GM12878 (cell line): ENCODE results near the gene ISG15. TPM values are rescaled to one million over a fixed set of nuclear protein-coding genes. Genes with fewer than 3 reads are reported as not detected.
A peak's percentile ranks its signal among the peaks of the same experiment; 100 is the strongest.

Experiments used
- ATAC-seq: fragments of 200-7000 bp; cut with Tn5 transposase; 3 replicates; pipeline ENCODE4 v1.9.1; 2020; ENCODE audit warnings: mild to moderate bottlenecking, moderate library complexity
- BruUV-seq: library from RNA; stranded (reverse); fragments of 400-500 nt; replicated peaks from 2 replicates; lab custom pipeline; 2021; lab: Mats Ljungman, UMichigan
- CTCF ChIA-PET: fragments of 300-600 bp; sonication (Branson Sonifier 250); formaldehyde crosslinking; extraction: SDS; loops from one replicate; lab custom pipeline; 2021; ENCODE audit warnings: inconsistent platforms; lab: Yijun Ruan, JAX
- POLR2A ChIA-PET: fragments of 350-600 bp; formaldehyde crosslinking; extraction: SDS; loops from one replicate; lab custom pipeline; 2021; ENCODE audit warnings: inconsistent platforms; lab: Charles Lee
- RAD21 ChIA-PET: fragments of 300-600 bp; sonication (Branson Sonifier 250); formaldehyde crosslinking; loops from one replicate; lab custom pipeline; 2023; ENCODE audit warnings: antibody characterized with exemption; ENCODE audit not compliant: unreplicated experiment; lab: Charles Lee
- SMC1A ChIA-PET: fragments of 300-600 bp; sonication (Branson Sonifier 250); formaldehyde crosslinking; loops from one replicate; lab custom pipeline; 2023; ENCODE audit not compliant: unreplicated experiment, uncharacterized antibody; lab: Charles Lee
- DNase-seq: peaks from one replicate; pipeline ENCODE4 v3.0.0-alpha.2; 2011; ENCODE audit warnings: low read depth, low spot score
- FAIRE-seq: peaks from 3 replicates; lab custom pipeline; 2011; peaks lifted over from hg19 to GRCh38; lab: Jason Lieb, UNC
- H2AFZ ChIP-seq: 2 replicates; pipeline ENCODE4 v1.6.0; 2011; ENCODE audit warnings: low read depth, low read length, control low read depth; ENCODE audit not compliant: control insufficient read depth
- H3K27ac ChIP-seq: 2 replicates; pipeline ENCODE4 v1.5.1; 2011; ENCODE audit warnings: control low read depth; ENCODE audit not compliant: control insufficient read depth, insufficient read depth
- H3K27me3 ChIP-seq, 2 experiments: replicated peaks in 1 of 2; 2 replicates each; pipeline versions ENCODE4 v1.6.0 to v1.6.1; 2011; ENCODE audit warnings: low read length in 1 of 2; ENCODE audit not compliant: control insufficient read depth in 2 of 2, insufficient read depth in 2 of 2
- H3K36me3 ChIP-seq, 2 experiments: 2 replicates each; pipeline ENCODE4 v1.5.1; 2011; ENCODE audit warnings: low read length in 1 of 2; ENCODE audit not compliant: control insufficient read depth in 2 of 2, insufficient read depth in 2 of 2
- H3K4me1 ChIP-seq: 2 replicates; pipeline ENCODE4 v1.6.1; 2011; ENCODE audit warnings: mild to moderate bottlenecking, low read length, moderate library complexity, mixed read lengths; ENCODE audit not compliant: control insufficient read depth, insufficient read depth
- H3K4me2 ChIP-seq: 2 replicates; pipeline ENCODE4 v1.6.0; 2011; ENCODE audit warnings: control low read depth; ENCODE audit not compliant: control insufficient read depth, insufficient read depth
- H3K4me3 ChIP-seq: fragments of 200-600 bp; sonication (generic); 2 replicates; pipeline ENCODE4 v1.5.1; 2016
- H3K79me2 ChIP-seq: 2 replicates; pipeline ENCODE4 v1.6.0; 2011; ENCODE audit warnings: low read length; ENCODE audit not compliant: control insufficient read depth, insufficient read depth
- H3K9ac ChIP-seq: 2 replicates; pipeline ENCODE4 v1.8.0; 2011; ENCODE audit warnings: low read length, control low read depth, mixed read lengths; ENCODE audit not compliant: control insufficient read depth, insufficient read depth
- H3K9me3 ChIP-seq: replicated peaks from 3 replicates; pipeline ENCODE4 v1.5.1; 2011; ENCODE audit warnings: mild to moderate bottlenecking, low read length; ENCODE audit not compliant: control insufficient read depth, insufficient read depth
- H4K20me1 ChIP-seq: 2 replicates; pipeline ENCODE4 v1.6.0; 2011; ENCODE audit not compliant: control insufficient read depth, insufficient read depth
- ATF7 ChIP-seq: fragments of 450-650 bp; IDR thresholded peaks from 2 replicates; pipeline ENCODE4 v1.6.1; 2016; ENCODE audit warnings: low read depth, mild to moderate bottlenecking
- BHLHE40 ChIP-seq, 2 experiments: fragments of 450-650 bp in 1 of 2; IDR thresholded peaks; 2 replicates each; pipeline ENCODE4 v1.6.1; 2011 to 2017; ENCODE audit warnings: low read depth in 2 of 2, borderline replicate concordance in 1 of 2, improper control_type of control experiment in 1 of 2, low read length in 1 of 2, mild to moderate bottlenecking in 1 of 2
- CHD4 ChIP-seq: fragments of 200-600 bp; sonication (generic); IDR thresholded peaks from 2 replicates; pipeline ENCODE4 v1.6.1; 2016; ENCODE audit warnings: mild to moderate bottlenecking
- GATAD2B ChIP-seq: fragments of 450-650 bp; conservative IDR thresholded peaks from 2 replicates; pipeline ENCODE4 v1.6.1; 2017; ENCODE audit warnings: low read depth, mild to moderate bottlenecking, moderate library complexity
- MEF2B ChIP-seq: fragments of 450-650 bp; IDR thresholded peaks from 2 replicates; pipeline ENCODE4 v1.6.1; 2018; ENCODE audit warnings: mild to moderate bottlenecking, moderate library complexity; ENCODE audit not compliant: partially characterized antibody, poor library complexity, severe bottlenecking
- MXI1 ChIP-seq: fragments of 150-350 bp; IDR thresholded peaks from 2 replicates; pipeline ENCODE4 v1.6.1; 2011; ENCODE audit warnings: low read depth, mild to moderate bottlenecking, inconsistent platforms, low read length, improper control_type of control experiment
- NFXL1 ChIP-seq: fragments of 450-650 bp; IDR thresholded peaks from 2 replicates; pipeline ENCODE4 v1.6.1; 2017; ENCODE audit warnings: antibody characterized with exemption, mild to moderate bottlenecking, borderline replicate concordance
- RBBP5 ChIP-seq: fragments of 200-600 bp; sonication (generic); conservative IDR thresholded peaks from 2 replicates; pipeline ENCODE4 v1.6.1; 2016
- RUNX3 ChIP-seq: IDR thresholded peaks from 2 replicates; pipeline ENCODE4 v1.6.1; 2012; ENCODE audit warnings: low read length, inconsistent platforms
- SUZ12 ChIP-seq: fragments of 200-600 bp; sonication (generic); IDR thresholded peaks from one replicate; pipeline ENCODE4 v1.6.1; 2018; ENCODE audit warnings: antibody characterized with exemption, mild to moderate bottlenecking; ENCODE audit not compliant: unreplicated experiment
- TAF1 ChIP-seq: IDR thresholded peaks from 2 replicates; pipeline ENCODE4 v1.6.1; 2011; ENCODE audit warnings: mild to moderate bottlenecking, low read depth, low read length, borderline replicate concordance
- TCF12 ChIP-seq: IDR thresholded peaks from 2 replicates; pipeline ENCODE4 v1.6.1; 2011; ENCODE audit warnings: low read depth, mild to moderate bottlenecking, low read length
- TCF3 ChIP-seq: IDR thresholded peaks from 2 replicates; pipeline ENCODE4 v1.6.1; 2012; ENCODE audit warnings: low read depth, mild to moderate bottlenecking, low read length, borderline replicate concordance; ENCODE audit not compliant: insufficient read depth
- YBX1 ChIP-seq: fragments of 450-650 bp; IDR thresholded peaks from 2 replicates; pipeline ENCODE4 v1.6.1; 2016; ENCODE audit warnings: antibody characterized with exemption
- ZNF217 ChIP-seq: fragments of 450-650 bp; IDR thresholded peaks from 2 replicates; pipeline ENCODE4 v1.6.1; 2017; ENCODE audit warnings: antibody characterized with exemption, mild to moderate bottlenecking
- ZNF384 ChIP-seq: IDR thresholded peaks from 2 replicates; pipeline ENCODE4 v1.6.1; 2012; ENCODE audit warnings: low read depth, mild to moderate bottlenecking, low read length, improper control_type of control experiment, borderline replicate concordance
- WGBS: methylation state at CpG from one replicate; pipeline ENCODE4 v1.1.6; 2016; ENCODE audit warnings: low lambda C conversion rate; ENCODE audit not compliant: insufficient replicate concordance, insufficient coverage; ENCODE audit errors: missing lambda C conversion rate; 5-methylcytosine and 5-hydroxymethylcytosine counted together
- in situ Hi-C: fragments of 300-500 bp; cut with MboI; formaldehyde crosslinking; loops from 9 replicates; pipeline ENCODE4 v1.14.3; 2018; ENCODE audit warnings: mixed read lengths
- intact Hi-C: fragments of 100-400 bp; cut with micrococcal nuclease; formaldehyde crosslinking; loops from one replicate; pipeline ENCODE4 v1.14.2; 2022; ENCODE audit not compliant: unreplicated experiment
- polyA plus RNA-seq, 11 experiments: library from polyadenylated mRNA; depleted of rRNA in 4 of 11; unstranded in 6 of 11; stranded (reverse) in 5 of 11; fragments of >200 nt; fragmentation: Nextera tagmentation in 4 of 11; fragmentation: Illumina TruSeq in 1 of 11; extraction: Ambion mirVana in 4 of 11; extraction: Trizol in 1 of 11; gene quantifications; 1 replicate in 1 of 11; 2 replicates in 10 of 11; pipeline versions ENCODE4 v1.2.1 to v1.2.3, GENCODE V29; 2011 to 2016; ENCODE audit warnings: inconsistent platforms in 2 of 11, missing spikeins in 2 of 11, low read depth in 1 of 11
- total RNA-seq, 4 experiments: library from RNA; depleted of rRNA in 3 of 4; stranded (reverse); fragments of >200 nt in 3 of 4; fragmentation: Illumina TruSeq in 1 of 4; extraction: Trizol in 1 of 4; gene quantifications; 2 replicates each; pipeline versions ENCODE4 v1.2.1 to v1.2.3, GENCODE V29; 2013 to 2021

ISG15 gene
- total and polyA plus RNA-seq, 10 of the 15 experiments (the other 5 are each of a cell fraction or from before 2014, with no cell fraction given), result 7.8 to 384 (median 274) TPM

DNA sequence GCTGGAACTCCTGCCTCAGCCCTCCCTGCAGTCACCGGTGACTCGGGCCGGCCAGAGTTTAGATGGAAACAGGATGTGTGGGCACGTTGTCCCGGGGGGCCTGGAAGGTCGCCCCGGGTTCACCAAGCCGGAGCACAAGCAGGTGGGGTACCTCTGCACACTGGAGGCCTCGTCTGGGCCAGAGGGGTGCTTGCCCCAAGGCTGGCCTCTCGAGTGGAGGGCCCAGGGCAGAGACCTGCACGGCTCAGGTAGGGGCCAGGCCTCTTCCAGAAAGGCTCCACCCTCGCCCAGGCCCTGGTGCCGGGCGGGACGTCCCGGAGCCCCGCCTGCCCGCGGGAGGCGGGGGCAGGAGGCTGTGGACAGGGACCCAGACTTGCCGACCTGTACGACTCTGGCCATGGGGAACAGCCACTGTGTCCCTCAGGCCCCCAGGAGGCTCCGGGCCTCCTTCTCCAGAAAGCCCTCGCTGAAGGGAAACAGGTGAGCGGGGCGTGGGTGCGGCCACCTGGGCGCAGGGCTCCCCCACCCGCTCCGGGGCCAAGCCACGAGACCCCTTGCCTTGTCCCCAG lies 47.1 kb upstream of the ISG15 start, which contains the start of gene PLEKHN1:
TSS of gene PLEKHN1 (plus strand) at position 348 of the 569 bp plus-strand sequence. CDS start at position 398, 50 bp downstream.
- in situ Hi-C loops, result no loop called here

DNA sequence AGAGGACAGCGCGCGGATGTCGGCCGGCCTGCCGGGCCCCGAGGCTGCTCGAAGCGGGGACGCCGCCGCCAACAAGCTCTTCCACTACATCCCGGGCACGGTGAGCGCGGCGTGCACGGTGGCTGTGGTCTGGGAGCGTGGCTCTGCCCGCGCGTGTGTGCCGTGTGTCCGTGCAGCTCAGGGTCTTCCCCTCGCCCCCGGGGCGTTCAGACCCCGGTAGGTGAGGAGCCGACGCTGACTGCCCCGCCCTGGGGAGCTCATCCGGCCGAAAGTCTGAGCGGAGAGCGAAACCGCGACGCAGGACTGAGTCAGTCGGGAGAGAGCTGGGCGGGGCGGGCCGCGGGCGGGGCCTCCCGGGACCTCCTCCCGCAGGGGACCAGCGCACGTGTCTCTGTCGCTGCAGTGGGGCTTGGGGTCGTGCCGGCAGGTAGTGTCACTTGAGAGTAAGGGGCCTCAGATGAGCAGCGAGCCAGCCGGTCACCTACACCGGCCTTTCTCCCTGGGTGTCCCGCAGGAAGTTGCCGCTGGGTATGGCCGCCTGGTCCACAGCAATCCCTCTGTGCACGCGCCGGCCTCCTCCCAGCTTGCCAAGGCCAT lies 46.5 kb upstream of the ISG15 start:
- peak overlapping the region; percentile 97 for H3K4me2 ChIP-seq
- WGBS, result under 1% methylated on average over 51 of the region's 60 CpGs
- DNase-seq (no peak), ATAC-seq (peak; percentile 95), FAIRE-seq (peak; percentile 44)
- H3K4me3 ChIP-seq, result peak overlapping the region; percentile 72
- intact Hi-C loops (no loop called here), in situ Hi-C loops (no loop called here)
- RAD21 ChIA-PET, result interaction anchor here (0.8 to 1.1 kb wide), 4 partner anchors 25 to 61 kb away, joined by 3 to 5 read pairs (median 4); no protein-coding TSS in a partner anchor
- peaks cover 9% of the 10 kb centered on the region for H3K4me1 ChIP-seq
- H3K27me3 ChIP-seq, result no peaks in the 10 kb centered on the region
- peak overlapping the region; percentile 90 for H2AFZ ChIP-seq
- H3K36me3 ChIP-seq, result no peaks in the 10 kb centered on the region; a peak in 1 of 4 replicates
- peak overlapping the region; percentile 44; the same call in 1 of the 2 replicates for H3K27ac ChIP-seq
- CTCF ChIA-PET, result interaction anchor here (0.7 to 1.0 kb wide), 3 partner anchors 34 to 92 kb away, joined by 3 to 4 read pairs (median 3); partner anchors contain the start of gene ISG15
- SMC1A ChIA-PET, result interaction anchor here (0.7 to 1.1 kb wide), 2 partner anchors 16 to 18 kb away, joined by 3 read pairs; no protein-coding TSS in a partner anchor
- BruUV-seq, result no TSS peak
- no peaks in the 10 kb centered on the region for H4K20me1 ChIP-seq
- peak overlapping the region; percentile 69 for H3K9ac ChIP-seq
- no peaks in the 10 kb centered on the region for H3K9me3 ChIP-seq
- H3K79me2 ChIP-seq, result no peaks in the 10 kb centered on the region
- POLR2A ChIA-PET, result interaction anchor here (0.8 to 1.1 kb wide), 5 partner anchors 15 to 306 kb away, joined by 3 read pairs; partner anchors contain the start of genes ISG15, PERM1 and UBE2J2
- TF ChIP-seq RUNX3 (peak; percentile 59), ZNF217 (no peak), ZNF384 (no peak), TAF1 (no peak), NFXL1 (no peak), GATAD2B (peak; percentile 76; the same call in 1 of the 2 replicates), BHLHE40 (IDR thresholded peaks at IDR 0.05; ENCODE audit: borderline replicate concordance in 1 of 2, low read depth in 2 of 2, low read length in 1 of 2) (peak; percentile 77 to 91; a peak in 3 of 4 replicates), TCF3 (no peak), CHD4 (no peak), TCF12 (peak; percentile 3; the same call in 1 of the 2 replicates), MEF2B (peak; percentile 69), MXI1 (no peak)

More for the DNA sequence above, 47.1 kb upstream of the ISG15 start, which contains the start of gene PLEKHN1:
- Histone ChIP-seq H3K4me3 (peak within 1 kb of the TSS; percentile 72), H4K20me1 (no peaks in the 10 kb centered on the region), H3K27ac (peak within 1 kb of the TSS; percentile 44; the same call in 1 of the 2 replicates), H3K27me3 (no peaks in the 10 kb centered on the region), H3K4me1 (peaks cover 14% of the 10 kb centered on the region), H3K36me3 (no peaks in the 10 kb centered on the region; a peak in 1 of 4 replicates), H3K9me3 (no peaks in the 10 kb centered on the region), H2AFZ (peak within 1 kb of the TSS; percentile 90)
- WGBS, result 3% methylated on average over 31 of the region's 31 CpGs
- ATAC-seq, result peak; percentile 83
- intact Hi-C loops, result no loop called here
- DNase-seq, result no peak
- CTCF ChIA-PET, result interaction anchor here (0.7 to 1.0 kb wide), 3 partner anchors 35 to 92 kb away, joined by 3 to 4 read pairs (median 3); partner anchors contain the start of gene ISG15
- no TSS peak for BruUV-seq
- SMC1A ChIA-PET, result interaction anchor here (1.1 kb wide), 1 partner anchor 16 kb away, joined by 3 read pairs; no protein-coding TSS in a partner anchor
- POLR2A ChIA-PET, result interaction anchor here (0.8 to 1.1 kb wide), 5 partner anchors 15 to 307 kb away, joined by 3 read pairs; partner anchors contain the start of genes ISG15, PERM1 and UBE2J2
- TF ChIP-seq SUZ12, result no peak
- TF ChIP-seq ATF7, result no peak
- no peak for TF ChIP-seq YBX1
- no peak for TF ChIP-seq RBBP5
- TF ChIP-seq, all 136 proteins: peak for 0
- Histone ChIP-seq H3K4me2 (peak within 1 kb of the TSS; percentile 97), H3K9ac (peak within 1 kb of the TSS; percentile 69), H3K79me2 (no peaks in the 10 kb centered on the region)
- RAD21 ChIA-PET, result interaction anchor here (0.9 to 1.1 kb wide), 3 partner anchors 24 to 61 kb away, joined by 4 to 5 read pairs (median 4); no protein-coding TSS in a partner anchor
- no peak for FAIRE-seq
